Adipose tissue (tissue), 3 donors: ENCODE results near the gene TANC1. TPM values are rescaled to one million over a fixed set of nuclear protein-coding genes. Genes with fewer than 3 reads are reported as not detected.

Source experiments
- H3K27ac ChIP-seq: one replicate; pipeline ENCODE4 v1.5.1; 2013; ENCODE audit warnings: low read depth, low read length
- WGBS, 3 donors: extraction: QIAGEN DNeasy Blood & Tissue Kit; methylation state at CpG; one replicate each; pipeline ENCODE4 v1.1.7; 2013; 5-methylcytosine and 5-hydroxymethylcytosine counted together
- polyA plus RNA-seq, 3 donors: library from polyadenylated mRNA; stranded (reverse); fragments of 200-250 nt; gene quantifications; one replicate each; pipeline ENCODE4 v1.2.3, GENCODE V29; 2013
- donor health status: healthy with polysubstance abuse.
- donor health status: Bipolar disorder and iron deficiency.
- donor health status: healthy.

Gene TANC1
- polyA plus RNA-seq, 3 donors = 4.9 to 10.1 (median 8.4) TPM

GRCh38 chr2:159185401-159186130, 217.1 kb downstream of the TANC1 start:
- no peak overlapping the region for H3K27ac ChIP-seq
- 82 to 85% (median 83%) methylated on average over 14 of the region's 14 CpGs for WGBS, 3 donors

- WGBS, 3 donors = 91 to 97% (median 95%) methylated on average over 4 of the region's 4 CpGs
- H3K27ac ChIP-seq = no peak overlapping the region
These were observed 218.0 kb downstream of the TANC1 start for GRCh38 chr2:159186462-159186861.

DNA sequence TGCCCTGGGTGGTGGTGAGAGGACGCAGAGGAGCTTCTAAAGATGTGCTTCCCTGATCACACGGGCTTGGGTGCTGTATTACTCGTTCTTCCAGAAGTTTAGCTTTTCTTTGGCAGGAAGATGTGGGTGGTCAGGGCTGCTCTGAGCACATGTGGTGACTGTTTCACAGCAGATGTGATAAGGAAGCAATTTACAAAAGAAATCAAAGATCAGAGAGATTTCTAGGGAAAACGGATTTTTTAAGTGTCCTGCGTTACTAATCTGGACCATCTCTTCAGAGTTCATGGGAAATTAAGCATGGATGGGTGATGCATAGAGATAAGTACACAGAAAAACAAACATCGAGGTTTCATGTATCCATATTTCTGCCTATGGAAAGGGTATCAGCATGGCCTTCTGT, 218.7 kb downstream of the TANC1 start:
- no peak overlapping the region for H3K27ac ChIP-seq
- WGBS, 3 donors = 65 to 72% (median 71%) methylated on average over 6 of the region's 6 CpGs

GRCh38 chr2:159188449-159188848, 220.0 kb downstream of the TANC1 start:
- WGBS, 3 donors = 66 to 88% (median 79%) methylated on average over 4 of the region's 4 CpGs
- no peak overlapping the region for H3K27ac ChIP-seq

DNA sequence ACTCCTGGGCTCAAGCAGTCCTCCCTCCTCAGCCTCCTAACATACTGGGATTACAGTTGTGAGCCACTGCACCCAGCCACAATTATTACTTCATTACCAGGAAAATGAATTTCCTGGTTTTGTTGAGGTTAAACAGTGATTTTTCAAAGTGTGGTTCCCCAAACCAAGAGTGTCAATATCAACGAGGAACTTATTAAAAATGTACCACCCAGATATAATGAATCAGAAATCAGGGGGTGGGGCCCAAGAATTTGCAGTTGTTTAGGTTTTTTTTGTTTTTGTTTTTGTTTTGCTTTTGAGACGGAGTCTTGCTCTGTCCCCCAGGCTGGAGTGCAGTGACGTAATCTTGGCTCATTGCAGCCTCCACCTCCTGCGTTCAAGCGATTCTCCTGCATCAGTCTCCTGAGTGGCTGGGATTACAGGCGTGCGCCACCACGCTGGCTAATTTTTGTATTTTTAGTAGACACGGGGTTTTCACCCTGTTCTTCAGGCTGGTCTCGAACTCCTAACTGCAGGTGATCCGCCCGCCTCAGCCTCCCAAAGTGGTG, 224.0 kb downstream of the TANC1 start:
- 82 to 95% (median 91%) methylated on average over 12 of the region's 12 CpGs for WGBS, 3 donors
- no peak overlapping the region for H3K27ac ChIP-seq

DNA sequence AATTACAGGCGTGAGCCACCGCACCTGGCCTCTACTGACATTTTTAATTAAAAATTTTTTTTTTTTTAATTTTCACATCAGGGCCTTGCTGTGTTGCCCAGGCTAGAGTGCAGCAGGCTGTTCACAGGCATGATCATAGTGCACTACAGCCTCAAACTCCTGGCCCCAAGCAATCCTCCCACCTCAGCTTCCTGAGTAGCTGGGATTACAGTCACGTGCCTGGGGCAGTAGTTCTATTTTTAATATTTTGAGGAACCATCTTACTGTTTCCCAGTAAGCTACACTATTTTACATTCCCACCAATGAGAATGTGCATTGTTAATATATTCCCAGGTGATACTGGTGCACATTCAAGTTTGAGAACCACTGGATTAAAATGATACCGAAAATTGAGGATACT, 225.4 kb downstream of the TANC1 start:
- no peak overlapping the region for H3K27ac ChIP-seq
- WGBS, 3 donors = 79 to 99% (median 82%) methylated on average over 4 of the region's 4 CpGs

DNA sequence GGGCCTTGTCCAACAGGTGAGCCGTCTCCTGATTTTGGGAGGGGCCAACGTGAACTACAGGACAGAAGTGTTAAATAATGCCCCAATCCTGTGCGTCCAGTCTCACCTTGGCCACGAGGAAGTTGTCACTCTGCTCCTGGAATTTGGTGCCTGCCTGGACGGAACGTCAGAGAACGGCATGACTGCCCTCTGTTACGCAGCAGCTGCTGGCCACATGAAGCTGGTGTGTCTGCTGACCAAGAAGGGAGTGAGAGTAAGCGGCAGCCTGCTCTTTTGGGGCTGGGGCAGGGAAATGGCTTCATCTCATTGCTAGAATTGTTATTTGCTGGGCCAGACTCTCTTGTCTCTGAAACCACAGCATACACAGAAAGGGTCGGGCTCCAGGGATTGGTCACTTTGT, 225.8 kb downstream of the TANC1 start:
- 84 to 91% (median 89%) methylated on average over 10 of the region's 10 CpGs for WGBS, 3 donors
- no peak overlapping the region for H3K27ac ChIP-seq

- 88 to 94% (median 93%) methylated on average over 6 of the region's 6 CpGs for WGBS, 3 donors
- H3K27ac ChIP-seq = no peak overlapping the region
These were observed 227.3 kb downstream of the TANC1 start for GRCh38 chr2:159195697-159196096.

GRCh38 chr2:159196393-159196925, 228.0 kb downstream of the TANC1 start:
- no peak overlapping the region for H3K27ac ChIP-seq
- 96 to 98% (median 97%) methylated on average over 14 of the region's 14 CpGs for WGBS, 3 donors

DNA sequence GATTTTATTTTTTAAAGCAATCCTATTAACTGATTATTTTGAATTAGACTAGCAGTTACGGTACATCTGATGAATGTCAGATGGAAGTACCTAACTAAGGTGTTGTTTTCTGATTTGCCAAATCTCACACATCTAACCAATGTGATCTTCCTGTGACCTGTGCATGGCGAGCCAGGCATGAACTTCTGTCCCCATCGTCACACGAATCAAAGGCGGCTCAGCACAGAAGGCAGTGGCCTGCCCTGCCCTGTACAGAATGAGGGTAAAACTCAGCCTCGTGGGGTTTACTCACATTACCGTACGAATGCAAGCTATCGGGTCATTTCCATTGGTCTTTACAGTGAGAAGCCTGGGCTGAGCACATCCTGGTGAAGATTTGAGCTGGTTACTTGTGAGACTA, 230.8 kb downstream of the TANC1 start:
- 91 to 95% (median 94%) methylated on average over 9 of the region's 9 CpGs for WGBS, 3 donors
- no peak overlapping the region for H3K27ac ChIP-seq

DNA sequence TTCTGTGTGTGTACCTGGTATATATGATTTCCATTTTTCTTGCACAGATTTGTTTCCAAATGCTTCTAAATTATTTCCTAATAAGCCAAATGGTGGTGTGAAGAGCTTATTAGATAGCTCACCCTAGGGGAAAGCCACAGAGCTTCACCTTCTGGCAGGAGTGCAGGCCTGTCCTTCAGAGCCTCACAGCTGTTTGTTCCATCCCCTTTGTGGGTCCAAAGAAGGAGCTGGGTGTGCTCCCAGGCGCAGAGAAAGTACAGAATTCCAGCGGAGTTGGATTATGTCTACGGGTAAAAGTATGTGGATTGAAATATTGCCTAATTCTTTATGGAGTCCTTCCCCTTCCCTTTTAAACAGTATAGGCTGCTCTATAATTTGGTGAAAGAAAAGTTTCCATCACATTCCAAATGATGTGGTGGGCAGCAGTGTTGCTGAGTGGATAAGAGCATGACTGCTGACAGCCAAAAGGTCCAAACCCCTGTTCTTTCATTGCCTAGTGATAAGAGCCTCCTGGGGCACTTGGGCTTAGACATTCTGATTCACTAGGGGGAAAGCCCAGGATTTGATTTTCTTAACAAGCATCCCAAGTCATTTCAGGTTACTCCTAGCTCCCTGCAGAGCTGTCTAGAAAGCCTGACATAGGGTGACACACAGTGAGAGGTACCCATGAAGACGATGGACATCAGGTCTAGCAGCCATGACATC, 231.5 kb downstream of the TANC1 start:
- 74 to 95% (median 87%) methylated on average over 4 of the region's 4 CpGs for WGBS, 3 donors
- no peak overlapping the region for H3K27ac ChIP-seq

DNA sequence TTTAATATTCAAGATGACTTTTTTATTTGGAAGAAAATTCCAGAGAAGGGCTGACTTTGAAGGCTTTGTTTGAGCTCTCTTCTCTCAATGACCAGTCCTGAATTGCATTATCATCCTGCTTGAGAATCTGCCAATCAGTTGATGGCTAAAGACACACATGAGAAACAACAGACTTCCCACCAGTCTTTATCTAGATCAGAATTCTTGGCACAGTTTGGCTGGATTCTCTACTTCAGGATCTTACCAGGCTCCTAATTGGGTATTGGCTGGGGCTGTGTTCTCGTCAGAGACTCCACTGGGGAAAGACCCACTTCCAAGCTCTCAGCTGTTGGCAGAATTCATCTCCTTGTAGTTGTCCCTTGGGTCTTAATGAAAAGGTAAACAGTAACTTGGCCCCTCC, 232.1 kb downstream of the TANC1 start:
- no peak overlapping the region for H3K27ac ChIP-seq
- WGBS, 3 donors = 43 to 63% (median 59%) methylated on average over 1 of the region's 1 CpG

GRCh38 chr2:159201360-159202063, 233.1 kb downstream of the TANC1 start:
- WGBS, 3 donors = 76 to 77% (median 76%) methylated on average over 8 of the region's 8 CpGs
- H3K27ac ChIP-seq = no peak overlapping the region

DNA sequence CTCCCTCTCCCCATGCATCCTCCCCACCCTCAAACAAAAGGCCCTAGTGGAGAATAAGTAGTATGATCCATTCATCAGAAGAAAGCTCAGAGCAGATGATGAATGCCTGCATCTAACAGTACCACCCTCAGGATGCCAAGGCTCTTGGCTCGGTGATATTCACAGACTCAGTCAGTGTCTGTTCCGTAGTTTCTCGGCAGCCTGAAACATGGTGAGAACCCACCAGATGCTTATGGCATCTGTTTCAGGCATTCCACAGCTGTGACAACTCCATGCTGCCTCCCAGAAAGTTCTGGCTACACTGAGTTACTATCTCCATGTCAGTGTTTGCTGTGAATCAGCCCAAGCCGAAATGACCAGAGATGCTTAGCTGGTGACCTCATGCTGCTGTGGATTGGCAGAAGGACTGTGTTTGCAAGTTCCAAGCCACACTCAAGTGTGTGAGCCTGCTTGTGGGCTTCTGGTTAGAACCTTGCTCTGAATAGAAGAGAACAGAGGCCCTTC, 234.2 kb downstream of the TANC1 start:
- WGBS, 3 donors = 36 to 70% (median 60%) methylated on average over 4 of the region's 4 CpGs
- H3K27ac ChIP-seq = no peak overlapping the region

- WGBS, 3 donors = 93 to 97% (median 95%) methylated on average over 15 of the region's 15 CpGs
- no peak overlapping the region for H3K27ac ChIP-seq
These were observed 236.1 kb downstream of the TANC1 start for GRCh38 chr2:159204381-159205144.

GRCh38 chr2:159206736-159207380, 238.4 kb downstream of the TANC1 start:
- H3K27ac ChIP-seq = no peak overlapping the region
- 61 to 92% (median 91%) methylated on average over 6 of the region's 6 CpGs for WGBS, 3 donors

GRCh38 chr2:159208438-159208837, 240.0 kb downstream of the TANC1 start:
- 87 to 92% (median 87%) methylated on average over 5 of the region's 5 CpGs for WGBS, 3 donors
- no peak overlapping the region for H3K27ac ChIP-seq
